Prostate gland (tissue), 2 donors: ENCODE measurements around the gene NOS1AP. TPM values are rescaled to one million over a fixed set of nuclear protein-coding genes. Genes with fewer than 3 reads are reported as not detected.
A peak's percentile ranks its signal among the peaks of the same experiment; 100 is the strongest.

Experiments
- DNase-seq: peaks from one replicate; pipeline ENCODE4 v3.0.0-alpha.2; 2019; ENCODE audit warnings: low spot score
- H3K27ac ChIP-seq, 2 donors: fragments of 200-600 bp; sonication (generic); 2 replicates each; pipeline ENCODE4 v1.5.1; 2017 to 2019
- H3K27me3 ChIP-seq: fragments of 200-600 bp; sonication (generic); replicated peaks from 2 replicates; pipeline ENCODE4 v1.5.1; 2019; ENCODE audit not compliant: insufficient read depth
- H3K36me3 ChIP-seq, 2 donors: fragments of 200-600 bp; sonication (generic); 1 replicate in 1 of 2; 2 replicates in 1 of 2; pipeline versions ENCODE4 v1.5.1 to v1.8.1; 2017 to 2019
- H3K4me1 ChIP-seq: fragments of 200-600 bp; sonication (generic); replicated peaks from 2 replicates; pipeline ENCODE4 v1.5.1; 2019
- H3K4me3 ChIP-seq, 2 donors: fragments of 200-600 bp; sonication (generic); 2 replicates each; pipeline ENCODE4 v1.5.1; 2017 to 2019
- H3K9me3 ChIP-seq: fragments of 200-600 bp; sonication (generic); 2 replicates; pipeline ENCODE4 v1.5.1; 2017
- POLR2A ChIP-seq: fragments of 450-650 bp; IDR thresholded peaks from one replicate; pipeline ENCODE4 v1.6.1; 2016; ENCODE audit warnings: antibody characterized with exemption, mild to moderate bottlenecking
- POLR2AphosphoS5 ChIP-seq: sonication (generic); formaldehyde crosslinking; IDR thresholded peaks from one replicate; pipeline ENCODE4 v1.6.1; 2017; ENCODE audit warnings: antibody characterized with exemption
- WGBS: methylation state at CpG from one replicate; pipeline ENCODE4 v1.1.5; 2018; 5-methylcytosine and 5-hydroxymethylcytosine counted together
- intact Hi-C: fragments of 100-400 bp; cut with DNase I; formaldehyde crosslinking; loops from one replicate; pipeline ENCODE4 v1.14.2; 2022
- total RNA-seq, 2 donors: library from RNA; depleted of rRNA; stranded (reverse); fragments of >200 nt; gene quantifications; one replicate each; pipeline ENCODE4 v1.1.0, GENCODE V29; 2016
- TF ChIP-seq, protein P1 (sequence below), 4 experiments: fragments of 200-600 bp in 2 of 4; fragments of 450-650 bp in 2 of 4; sonication (generic) in 2 of 4; IDR thresholded peaks; 1 replicate in 3 of 4; 2 replicates in 1 of 4; pipeline ENCODE4 v1.5.1; 2016 to 2019; ENCODE audit warnings: antibody characterized with exemption in 4 of 4, mild to moderate bottlenecking in 2 of 4, moderate library complexity in 2 of 4

NOS1AP gene
- total RNA-seq, 2 donors from 2014 or later, result 9.9 to 11.0 TPM

GRCh38 chr1:162319493-162320175 is 250.1 kb downstream of the NOS1AP start:
- intact Hi-C loops, result no loop called here
- peak; percentile 52 for DNase-seq
- Histone ChIP-seq H3K36me3 (no peaks in the 10 kb centered on the region), H3K27me3 (no peaks in the 10 kb centered on the region), H3K27ac (no peak overlapping the region), H3K4me3 (no peak overlapping the region), H3K4me1 (no peaks in the 10 kb centered on the region), H3K9me3 (no peaks in the 10 kb centered on the region)
- WGBS, result 41% methylated on average over 9 of the region's 9 CpGs
- TF ChIP-seq POLR2AphosphoS5, result peak; percentile 7
- TF ChIP-seq, protein P1, sequence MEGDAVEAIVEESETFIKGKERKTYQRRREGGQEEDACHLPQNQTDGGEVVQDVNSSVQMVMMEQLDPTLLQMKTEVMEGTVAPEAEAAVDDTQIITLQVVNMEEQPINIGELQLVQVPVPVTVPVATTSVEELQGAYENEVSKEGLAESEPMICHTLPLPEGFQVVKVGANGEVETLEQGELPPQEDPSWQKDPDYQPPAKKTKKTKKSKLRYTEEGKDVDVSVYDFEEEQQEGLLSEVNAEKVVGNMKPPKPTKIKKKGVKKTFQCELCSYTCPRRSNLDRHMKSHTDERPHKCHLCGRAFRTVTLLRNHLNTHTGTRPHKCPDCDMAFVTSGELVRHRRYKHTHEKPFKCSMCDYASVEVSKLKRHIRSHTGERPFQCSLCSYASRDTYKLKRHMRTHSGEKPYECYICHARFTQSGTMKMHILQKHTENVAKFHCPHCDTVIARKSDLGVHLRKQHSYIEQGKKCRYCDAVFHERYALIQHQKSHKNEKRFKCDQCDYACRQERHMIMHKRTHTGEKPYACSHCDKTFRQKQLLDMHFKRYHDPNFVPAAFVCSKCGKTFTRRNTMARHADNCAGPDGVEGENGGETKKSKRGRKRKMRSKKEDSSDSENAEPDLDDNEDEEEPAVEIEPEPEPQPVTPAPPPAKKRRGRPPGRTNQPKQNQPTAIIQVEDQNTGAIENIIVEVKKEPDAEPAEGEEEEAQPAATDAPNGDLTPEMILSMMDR (IDR thresholded peaks at IDR 0.05), result no peak

DNA sequence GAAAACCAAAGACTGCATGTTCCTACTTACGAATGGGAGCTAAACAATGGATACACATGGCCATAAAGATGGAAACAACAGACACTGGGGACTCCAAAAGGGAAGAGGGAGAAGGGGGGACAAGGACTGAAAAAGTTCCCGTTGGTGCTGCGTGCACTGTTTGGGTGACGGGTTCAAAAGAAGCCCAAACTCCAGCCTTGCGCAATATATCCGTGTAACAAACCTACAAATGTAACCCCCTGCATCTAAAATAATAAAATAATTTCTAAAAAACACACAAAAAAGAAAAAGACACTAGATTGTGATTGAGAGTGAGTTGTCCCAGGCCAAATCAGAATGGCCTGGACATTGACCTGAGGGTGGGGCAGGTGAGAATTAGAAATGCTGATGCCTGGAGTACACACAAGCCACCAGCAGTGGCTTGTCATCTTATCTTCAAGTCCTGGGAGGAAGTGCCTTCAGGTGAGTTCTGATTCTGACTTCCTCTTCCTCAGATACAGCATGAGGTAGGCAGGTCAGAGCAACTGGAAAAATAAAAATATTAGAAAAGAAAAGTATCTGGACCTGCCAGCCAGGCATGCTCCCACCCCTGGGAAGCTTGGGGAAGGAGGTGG is 252.4 kb downstream of the NOS1AP start:
- Histone ChIP-seq H3K4me1 (no peaks in the 10 kb centered on the region), H3K27ac (no peak overlapping the region), H3K4me3 (no peak overlapping the region), H3K9me3 (no peaks in the 10 kb centered on the region), H3K27me3 (no peaks in the 10 kb centered on the region), H3K36me3 (no peaks in the 10 kb centered on the region)
- no peak for TF ChIP-seq POLR2AphosphoS5
- TF ChIP-seq, protein P1 (IDR thresholded peaks at IDR 0.05), result no peak
- no peak for TF ChIP-seq POLR2A
- DNase-seq, result no peak
- WGBS, result 94% methylated on average over 6 of the region's 6 CpGs
- intact Hi-C loops, result no loop called here

DNA sequence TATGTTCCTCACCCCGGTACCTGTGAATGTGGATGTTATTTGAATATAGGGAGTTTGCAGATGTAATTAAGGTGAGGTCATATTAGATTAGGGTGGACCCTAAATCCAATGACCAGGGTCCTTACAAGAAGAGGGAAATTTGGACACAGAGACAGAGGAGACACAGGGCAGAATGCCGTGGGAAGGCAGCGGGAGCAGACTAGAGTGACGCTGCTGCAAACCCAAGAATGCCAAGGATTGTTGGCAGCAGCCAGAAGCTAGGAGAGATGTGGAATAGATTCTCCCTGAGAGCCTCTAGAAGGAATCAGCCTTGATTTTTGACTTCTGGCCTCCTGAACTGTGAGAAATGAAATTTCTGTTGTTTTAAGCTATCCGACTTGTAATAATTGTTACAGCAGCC is 253.5 kb downstream of the NOS1AP start:
- DNase-seq, result no peak
- Histone ChIP-seq H3K36me3 (no peaks in the 10 kb centered on the region), H3K27ac (no peak overlapping the region), H3K4me3 (no peak overlapping the region), H3K9me3 (no peaks in the 10 kb centered on the region), H3K27me3 (no peaks in the 10 kb centered on the region), H3K4me1 (no peaks in the 10 kb centered on the region)
- no peak for TF ChIP-seq POLR2A
- TF ChIP-seq, protein P1 (IDR thresholded peaks at IDR 0.05), result no peak
- TF ChIP-seq POLR2AphosphoS5, result no peak
- intact Hi-C loops, result no loop called here
- 76% methylated on average over 5 of the region's 5 CpGs for WGBS

DNA sequence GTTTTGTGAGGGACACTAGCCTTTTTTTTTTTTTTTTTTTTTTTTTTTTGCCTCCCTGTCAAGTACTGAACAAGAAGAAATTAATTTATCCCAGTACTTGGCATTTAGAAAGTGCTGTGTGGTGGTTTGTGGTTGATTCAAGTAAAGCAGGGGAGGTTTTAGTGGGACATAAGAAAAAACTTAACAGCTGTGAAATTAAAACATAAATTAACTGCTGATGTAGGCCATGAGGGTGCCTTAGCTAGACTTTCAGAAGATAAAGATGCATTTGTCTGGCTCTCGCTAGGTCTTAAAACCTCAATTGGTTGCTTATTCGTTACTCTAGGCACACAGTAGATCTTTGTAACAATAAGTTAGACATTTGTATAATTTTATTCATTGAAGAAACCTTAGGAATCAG is 254.9 kb downstream of the NOS1AP start:
- WGBS, result 69% methylated on average over 2 of the region's 2 CpGs
- Histone ChIP-seq H3K4me1 (no peaks in the 10 kb centered on the region), H3K4me3 (no peak overlapping the region), H3K9me3 (no peaks in the 10 kb centered on the region), H3K27me3 (no peaks in the 10 kb centered on the region), H3K27ac (no peak overlapping the region), H3K36me3 (no peaks in the 10 kb centered on the region)
- TF ChIP-seq POLR2AphosphoS5 (no peak), POLR2A (no peak)
- TF ChIP-seq, protein P1 (IDR thresholded peaks at IDR 0.05), result no peak
- intact Hi-C loops, result no loop called here
- no peak for DNase-seq

GRCh38 chr1:162326559-162326958 is 257.1 kb downstream of the NOS1AP start:
- no peaks in the 10 kb centered on the region for H3K4me1 ChIP-seq
- no peak overlapping the region for H3K4me3 ChIP-seq
- no peaks in the 10 kb centered on the region for H3K27me3 ChIP-seq
- H3K9me3 ChIP-seq, result no peaks in the 10 kb centered on the region
- no peak for TF ChIP-seq POLR2A
- no peak for TF ChIP-seq POLR2AphosphoS5
- TF ChIP-seq, protein P1 (IDR thresholded peaks at IDR 0.05), result no peak
- H3K36me3 ChIP-seq, result no peaks in the 10 kb centered on the region
- DNase-seq, result no peak
- intact Hi-C loops, result no loop called here
- H3K27ac ChIP-seq, result no peak overlapping the region
